OCI-LY3 (cell line): ENCODE data around the gene UMODL1.

Experiments used
- H2AFZ ChIP-seq: fragments of 200-600, 300-600 bp; shearing (Covaris generic); 2 replicates; pipeline ENCODE4 v1.6.0; 2014; ENCODE audit warnings: antibody characterized with exemption, low read depth, low read length
- H3K27ac ChIP-seq: fragments of 200-600, 300-600 bp; sonication (generic); 2 replicates; pipeline ENCODE4 v1.5.1; 2014; ENCODE audit warnings: mild to moderate bottlenecking, low read length, moderate library complexity, mixed read lengths
- H3K27me3 ChIP-seq: fragments of 200-600, 300-600 bp; sonication (generic); 2 replicates; pipeline ENCODE4 v1.6.1; 2014; ENCODE audit warnings: low read depth, low read length, mixed read lengths
- H3K36me3 ChIP-seq: fragments of 200-600, 300-600 bp; sonication (generic); replicated peaks from 2 replicates; pipeline ENCODE3; 2014; ENCODE audit warnings: low read depth, low read length, mixed read lengths
- H3K4me1 ChIP-seq: fragments of 300-600, 200-600 bp; sonication (generic); 2 replicates; pipeline ENCODE4 v1.6.1; 2014; ENCODE audit warnings: low read length, mixed read lengths
- H3K4me2 ChIP-seq: fragments of 200-600, 300-600 bp; sonication (generic); 2 replicates; pipeline ENCODE4 v1.6.1; 2014; ENCODE audit warnings: low read length, mixed read lengths
- H3K4me3 ChIP-seq: fragments of 300-600, 200-600 bp; sonication (generic); 2 replicates; pipeline ENCODE4 v1.5.1; 2014; ENCODE audit warnings: antibody characterized with exemption, mild to moderate bottlenecking, low read length, moderate library complexity
- H3K79me2 ChIP-seq: fragments of 300-600, 200-600 bp; shearing (Covaris generic); 2 replicates; pipeline ENCODE4 v1.6.1; 2014; ENCODE audit warnings: mild to moderate bottlenecking, low read length, mixed read lengths
- H3K9ac ChIP-seq: fragments of 300-600, 200-600 bp; shearing (Covaris generic); 2 replicates; pipeline ENCODE4 v1.6.0; 2014; ENCODE audit warnings: mild to moderate bottlenecking, low read length, moderate library complexity
- H3K9me3 ChIP-seq: fragments of 200-600, 300-600 bp; shearing (Covaris generic); 2 replicates; pipeline ENCODE4 v1.6.1; 2014; ENCODE audit warnings: low read length, mixed read lengths; ENCODE audit not compliant: insufficient read depth
- H4K20me1 ChIP-seq: fragments of 200-600, 300-600 bp; sonication (generic); 2 replicates; pipeline ENCODE4 v1.6.1; 2016; ENCODE audit warnings: low read length, mixed read lengths; ENCODE audit not compliant: insufficient read depth
- CTCF ChIP-seq: fragments of 200-600, 300-600 bp; sonication (generic); IDR thresholded peaks from 2 replicates; pipeline ENCODE4 v1.5.1; 2014; ENCODE audit warnings: antibody characterized with exemption, low read length, low read depth
- EZH2phosphoT487 ChIP-seq: fragments of 200-600 bp; shearing (Covaris generic); IDR thresholded peaks from 2 replicates; pipeline ENCODE4 v1.6.1; 2018; ENCODE audit warnings: antibody characterized with exemption, mixed run types, low read depth

The UMODL1 gene

GRCh38 chr21:42157606-42158310 is 86.6 kb downstream of the UMODL1 start:
- no peaks in the 10 kb centered on the region for H3K36me3 ChIP-seq
- H3K27me3 ChIP-seq, result no peaks in the 10 kb centered on the region
- H3K9ac ChIP-seq, result no peak overlapping the region
- no peak for TF ChIP-seq CTCF
- TF ChIP-seq EZH2phosphoT487, result no peak
- H4K20me1 ChIP-seq, result no peaks in the 10 kb centered on the region
- no peak overlapping the region for H3K4me2 ChIP-seq
- H3K79me2 ChIP-seq, result no peaks in the 10 kb centered on the region
- H3K4me1 ChIP-seq, result no peaks in the 10 kb centered on the region
- H3K9me3 ChIP-seq, result no peaks in the 10 kb centered on the region
- no peak overlapping the region for H3K4me3 ChIP-seq
- no peak overlapping the region for H3K27ac ChIP-seq
- no peak overlapping the region for H2AFZ ChIP-seq

DNA sequence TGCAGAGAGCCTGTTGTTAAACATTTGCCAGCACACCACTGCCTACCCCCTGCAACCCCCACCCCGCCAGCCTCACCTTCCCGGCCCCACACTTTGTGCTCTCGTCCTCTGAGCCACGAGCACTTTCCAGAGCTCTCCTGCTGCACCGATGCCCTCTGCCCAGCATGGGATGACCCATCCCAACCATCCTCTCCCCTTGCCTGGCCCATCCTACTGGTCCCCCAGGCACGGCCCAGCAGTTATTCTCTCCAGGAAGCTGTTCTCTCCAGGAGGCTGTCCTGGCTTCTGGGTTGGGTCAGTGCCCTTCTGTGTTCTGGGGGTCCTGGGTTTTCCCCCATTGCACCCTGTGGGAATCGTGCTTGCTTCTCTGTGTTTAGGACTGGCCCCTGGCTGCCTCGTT is 87.7 kb downstream of the UMODL1 start:
- Histone ChIP-seq H3K4me2 (no peak overlapping the region), H2AFZ (no peak overlapping the region), H3K27ac (no peak overlapping the region), H3K79me2 (no peaks in the 10 kb centered on the region), H3K27me3 (no peaks in the 10 kb centered on the region), H3K9ac (no peak overlapping the region), H3K4me3 (no peak overlapping the region), H3K36me3 (no peaks in the 10 kb centered on the region), H3K4me1 (no peaks in the 10 kb centered on the region), H4K20me1 (no peaks in the 10 kb centered on the region), H3K9me3 (no peaks in the 10 kb centered on the region)
- no peak for TF ChIP-seq CTCF
- no peak for TF ChIP-seq EZH2phosphoT487

DNA sequence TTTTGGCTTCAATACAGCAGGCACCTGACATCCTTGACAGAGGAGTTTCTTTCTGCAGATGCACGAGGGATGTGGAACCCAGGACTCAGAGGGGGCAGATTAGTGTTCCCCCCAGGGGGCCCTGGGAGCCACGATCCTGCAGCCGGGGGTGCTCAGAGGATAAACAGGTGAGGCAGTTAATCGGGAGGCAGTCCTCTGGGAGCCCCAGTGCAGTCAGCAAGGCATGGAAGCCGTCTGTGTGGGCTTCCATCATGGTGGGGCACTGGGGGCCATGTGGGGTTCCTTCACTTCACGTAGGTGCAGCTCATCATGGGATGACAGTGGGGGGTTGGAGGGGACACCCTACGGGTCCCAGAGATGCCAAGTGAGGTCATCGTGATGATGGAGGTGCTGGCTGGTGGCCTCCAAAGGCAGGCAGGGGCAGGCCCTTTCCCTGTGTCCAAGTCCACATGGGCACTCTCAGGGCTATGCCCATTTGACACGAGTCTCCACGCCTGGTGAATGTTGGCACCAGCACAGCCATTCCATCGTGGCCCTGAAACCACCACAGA is 88.5 kb downstream of the UMODL1 start:
- Histone ChIP-seq H3K4me2 (no peak overlapping the region), H3K4me1 (no peaks in the 10 kb centered on the region), H2AFZ (no peak overlapping the region), H3K4me3 (no peak overlapping the region), H3K79me2 (no peaks in the 10 kb centered on the region), H3K9me3 (no peaks in the 10 kb centered on the region), H3K27ac (no peak overlapping the region), H3K36me3 (no peaks in the 10 kb centered on the region), H3K27me3 (no peaks in the 10 kb centered on the region), H3K9ac (no peak overlapping the region), H4K20me1 (no peaks in the 10 kb centered on the region)
- TF ChIP-seq CTCF, result no peak
- TF ChIP-seq EZH2phosphoT487, result no peak

DNA sequence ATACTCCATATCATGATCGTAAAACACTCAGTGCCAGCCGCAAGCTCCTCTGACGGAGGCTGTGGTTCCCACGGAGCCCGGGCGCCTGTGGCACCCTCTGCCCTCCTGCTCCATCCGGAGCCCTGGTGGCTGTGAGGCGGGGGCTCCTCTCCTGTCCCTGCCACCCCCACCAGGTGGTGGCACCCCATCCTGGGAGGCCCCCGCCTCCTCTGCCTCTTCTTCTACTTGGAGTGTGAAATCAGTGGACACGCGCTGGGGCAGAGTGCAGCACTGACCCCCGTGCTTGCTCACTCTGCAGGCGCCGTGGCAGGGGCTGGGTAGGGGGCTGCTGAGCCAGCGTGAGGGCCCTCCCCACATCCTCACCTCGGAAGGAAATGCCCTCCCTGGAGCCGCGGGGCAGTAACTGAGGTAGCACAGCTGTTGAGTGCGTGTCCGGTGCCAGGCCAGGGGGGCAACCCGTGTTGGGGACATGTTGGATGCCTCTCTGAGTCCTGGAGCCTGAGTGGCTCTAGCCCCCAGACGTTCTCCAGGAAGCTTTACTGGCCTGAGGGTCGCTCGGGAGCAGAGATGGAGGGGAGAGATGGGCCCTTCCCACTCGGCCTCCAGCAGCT is 89.1 kb downstream of the UMODL1 start:
- H4K20me1 ChIP-seq, result no peaks in the 10 kb centered on the region
- no peak overlapping the region for H3K4me3 ChIP-seq
- no peaks in the 10 kb centered on the region for H3K27me3 ChIP-seq
- no peak overlapping the region for H3K27ac ChIP-seq
- H3K79me2 ChIP-seq, result no peaks in the 10 kb centered on the region
- H3K36me3 ChIP-seq, result no peaks in the 10 kb centered on the region
- no peak overlapping the region for H3K9ac ChIP-seq
- no peak overlapping the region for H2AFZ ChIP-seq
- TF ChIP-seq CTCF (no peak), EZH2phosphoT487 (no peak)
- no peaks in the 10 kb centered on the region for H3K9me3 ChIP-seq
- H3K4me1 ChIP-seq, result no peaks in the 10 kb centered on the region
- no peak overlapping the region for H3K4me2 ChIP-seq
